GM21390 (cell line): ENCODE measurements around the gene ATP13A2.

Experiments used
- ATAC-seq: cut with Tn5 transposase; IDR thresholded peaks from one replicate; pipeline ENCODE4 v1.9.1; 2021; ENCODE audit not compliant: unreplicated experiment

ATP13A2 gene

GRCh38 chr1:17011439-17012307 lies at the start of gene ATP13A2:
TSS of gene ATP13A2 (minus strand) at chr1:17011928. CDS start at chr1:17011738, 190 bp downstream.
- peak; percentile 88 for ATAC-seq

- ATAC-seq, result no peak
Measured at GRCh38 chr1:17061486-17061885, 49.8 kb upstream of the ATP13A2 start.

- ATAC-seq, result no peak
Measured at GRCh38 chr1:17060306-17060749, 48.6 kb upstream of the ATP13A2 start.

- no peak for ATAC-seq
Measured at GRCh38 chr1:17059391-17060305, 47.9 kb upstream of the ATP13A2 start.

- no peak for ATAC-seq
Measured at GRCh38 chr1:17056551-17056950, 44.8 kb upstream of the ATP13A2 start.

- ATAC-seq, result no peak
Measured at GRCh38 chr1:17055801-17056200, 44.1 kb upstream of the ATP13A2 start.

- peak; percentile 96 for ATAC-seq
Measured at GRCh38 chr1:17053685-17054410, 42.1 kb upstream of the ATP13A2 start, which contains the start of gene SDHB. TSS of gene SDHB (minus strand) at chr1:17054032. CDS start at chr1:17054019, 13 bp downstream.

GRCh38 chr1:17053086-17053684 lies 41.5 kb upstream of the ATP13A2 start:
- ATAC-seq, result no peak

- ATAC-seq, result no peak
Measured at GRCh38 chr1:17052641-17053040, 40.9 kb upstream of the ATP13A2 start.

GRCh38 chr1:17052038-17052437 lies 40.3 kb upstream of the ATP13A2 start:
- ATAC-seq, result no peak

- ATAC-seq, result no peak
Measured at GRCh38 chr1:17047924-17048323, 36.2 kb upstream of the ATP13A2 start.

GRCh38 chr1:17046334-17046657 lies 34.6 kb upstream of the ATP13A2 start:
- no peak for ATAC-seq

- no peak for ATAC-seq
Measured at GRCh38 chr1:17045634-17046333, 34.1 kb upstream of the ATP13A2 start.

GRCh38 chr1:17045150-17045549 lies 33.4 kb upstream of the ATP13A2 start:
- ATAC-seq, result no peak

GRCh38 chr1:17043676-17044075 lies 31.9 kb upstream of the ATP13A2 start:
- ATAC-seq, result no peak

- no peak for ATAC-seq
Measured at GRCh38 chr1:17040135-17040534, 28.4 kb upstream of the ATP13A2 start.

GRCh38 chr1:17039522-17039921 lies 27.8 kb upstream of the ATP13A2 start:
- ATAC-seq, result no peak

GRCh38 chr1:17033481-17033880 lies 21.8 kb upstream of the ATP13A2 start:
- ATAC-seq, result no peak

- ATAC-seq, result no peak
Measured at GRCh38 chr1:17032741-17033140, 21.0 kb upstream of the ATP13A2 start.

GRCh38 chr1:17031436-17031835 lies 19.7 kb upstream of the ATP13A2 start:
- ATAC-seq, result no peak
